GM13977 (cell line): Measurements from ENCODE around the gene TNNT3.

Source experiments
- DNase-seq: peaks from one replicate; pipeline ENCODE4 v3.0.0; 2012; ENCODE audit warnings: low spot score
- in situ Hi-C: fragments of 300-500 bp; cut with MboI; formaldehyde crosslinking; loops from one replicate; pipeline ENCODE4 v1.12.0; 2022; ENCODE audit warnings: low sequenced_read_pairs, low pct_unique_long_range_greater_than_20kb, mixed read lengths, inconsistent platforms; ENCODE audit not compliant: unreplicated experiment
- TF ChIP-seq, protein P1 (sequence below): IDR thresholded peaks from 2 replicates; pipeline ENCODE4 v1.5.1; 2012; ENCODE audit warnings: mild to moderate bottlenecking, control low read depth; ENCODE audit not compliant: insufficient read depth; ENCODE audit errors: extremely low read depth, missing control alignments

The TNNT3 gene

GRCh38 chr11:1925373-1926155, 6.1 kb downstream of the TNNT3 start:
- TF ChIP-seq, protein P1, sequence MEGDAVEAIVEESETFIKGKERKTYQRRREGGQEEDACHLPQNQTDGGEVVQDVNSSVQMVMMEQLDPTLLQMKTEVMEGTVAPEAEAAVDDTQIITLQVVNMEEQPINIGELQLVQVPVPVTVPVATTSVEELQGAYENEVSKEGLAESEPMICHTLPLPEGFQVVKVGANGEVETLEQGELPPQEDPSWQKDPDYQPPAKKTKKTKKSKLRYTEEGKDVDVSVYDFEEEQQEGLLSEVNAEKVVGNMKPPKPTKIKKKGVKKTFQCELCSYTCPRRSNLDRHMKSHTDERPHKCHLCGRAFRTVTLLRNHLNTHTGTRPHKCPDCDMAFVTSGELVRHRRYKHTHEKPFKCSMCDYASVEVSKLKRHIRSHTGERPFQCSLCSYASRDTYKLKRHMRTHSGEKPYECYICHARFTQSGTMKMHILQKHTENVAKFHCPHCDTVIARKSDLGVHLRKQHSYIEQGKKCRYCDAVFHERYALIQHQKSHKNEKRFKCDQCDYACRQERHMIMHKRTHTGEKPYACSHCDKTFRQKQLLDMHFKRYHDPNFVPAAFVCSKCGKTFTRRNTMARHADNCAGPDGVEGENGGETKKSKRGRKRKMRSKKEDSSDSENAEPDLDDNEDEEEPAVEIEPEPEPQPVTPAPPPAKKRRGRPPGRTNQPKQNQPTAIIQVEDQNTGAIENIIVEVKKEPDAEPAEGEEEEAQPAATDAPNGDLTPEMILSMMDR: no peak
- in situ Hi-C loops: no loop called here
- DNase-seq: peak; percentile 13

DNA sequence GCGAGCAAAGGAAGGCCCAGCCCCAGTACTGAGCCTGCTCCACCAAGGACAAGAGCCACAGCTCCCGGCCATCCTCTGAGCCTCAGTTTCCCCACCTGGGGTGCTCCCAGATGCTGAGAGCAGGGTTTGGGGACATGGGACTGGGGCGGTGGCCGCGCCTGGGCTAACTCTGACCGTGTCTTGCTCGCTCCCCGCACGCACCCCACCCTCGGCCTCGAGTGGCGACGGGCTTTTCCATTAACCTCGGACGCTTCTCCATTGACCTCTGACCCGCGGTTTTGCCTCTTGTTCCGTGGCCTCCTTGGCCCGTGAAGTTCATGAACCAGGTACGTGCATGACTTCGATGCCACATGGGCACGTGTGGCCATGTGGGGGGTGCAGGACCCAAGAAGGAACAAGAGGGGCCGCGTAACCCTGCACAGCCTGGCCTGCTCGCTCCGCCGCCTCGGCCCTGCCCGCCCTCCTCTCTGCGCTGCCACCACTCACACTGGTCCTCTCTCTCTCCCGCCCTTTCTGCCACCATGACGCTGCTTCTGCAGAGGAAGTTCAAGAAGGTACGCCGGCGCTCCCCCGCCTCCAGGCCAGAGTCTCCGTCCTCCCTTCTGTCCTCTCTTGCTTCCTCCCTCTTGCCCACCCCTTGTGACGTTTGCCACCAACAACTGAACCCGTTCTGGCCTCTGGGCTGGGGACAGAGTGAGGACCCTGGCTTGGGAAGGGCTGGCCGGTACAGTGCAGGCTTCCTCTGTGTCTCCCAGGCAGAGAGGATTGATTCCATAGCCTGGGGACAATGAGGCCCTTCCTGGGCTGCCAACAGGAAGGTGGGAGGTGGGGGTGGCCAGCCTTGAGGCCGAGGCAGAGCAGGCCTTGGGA, 6.9 kb downstream of the TNNT3 start:
- peak; percentile 11 for DNase-seq
- in situ Hi-C loops: no loop called here
- TF ChIP-seq, protein P1: no peak

DNA sequence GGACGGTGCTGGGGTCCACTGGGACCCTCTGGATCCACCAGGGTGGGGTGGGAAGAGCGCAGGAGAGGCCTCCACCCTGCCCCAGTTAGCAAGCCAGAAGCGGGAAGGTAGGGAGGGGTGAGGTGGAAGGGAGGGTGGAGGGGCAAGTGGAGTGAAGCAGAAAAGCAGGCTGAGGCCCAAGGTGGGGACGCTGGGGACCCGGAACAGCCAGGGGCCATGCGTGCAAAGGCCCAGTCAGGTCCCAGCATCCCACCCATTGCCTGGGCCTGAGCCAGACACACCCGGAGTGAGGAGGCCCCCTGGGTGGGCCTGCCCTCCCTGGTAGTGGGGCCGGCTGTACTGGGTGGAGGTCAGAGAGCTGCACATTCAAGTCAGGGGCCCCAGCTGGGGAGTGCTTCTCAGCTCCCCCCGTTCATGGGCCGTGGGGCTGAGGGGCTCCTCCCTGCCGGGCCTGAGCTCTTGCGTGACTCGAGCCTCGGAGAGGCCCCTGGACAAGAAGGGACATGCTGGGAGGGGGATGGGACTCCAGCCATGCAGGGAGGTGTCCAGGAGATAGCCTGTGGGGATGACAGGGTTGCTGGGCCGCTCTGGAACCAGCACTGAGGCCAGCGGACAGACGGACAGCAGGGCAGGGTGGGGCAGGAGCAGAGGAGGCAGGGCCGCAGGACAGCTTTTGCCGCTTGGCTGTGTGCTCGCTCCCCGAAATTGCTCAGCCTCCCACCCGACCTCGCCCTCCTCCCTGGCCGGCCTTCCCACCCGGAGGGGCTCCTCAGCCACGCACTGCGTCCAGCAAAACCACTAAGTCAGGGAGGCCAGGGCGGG, 7.7 kb downstream of the TNNT3 start:
- DNase-seq: peak; percentile 23
- TF ChIP-seq, protein P1: no peak
- in situ Hi-C loops: no loop called here

DNA sequence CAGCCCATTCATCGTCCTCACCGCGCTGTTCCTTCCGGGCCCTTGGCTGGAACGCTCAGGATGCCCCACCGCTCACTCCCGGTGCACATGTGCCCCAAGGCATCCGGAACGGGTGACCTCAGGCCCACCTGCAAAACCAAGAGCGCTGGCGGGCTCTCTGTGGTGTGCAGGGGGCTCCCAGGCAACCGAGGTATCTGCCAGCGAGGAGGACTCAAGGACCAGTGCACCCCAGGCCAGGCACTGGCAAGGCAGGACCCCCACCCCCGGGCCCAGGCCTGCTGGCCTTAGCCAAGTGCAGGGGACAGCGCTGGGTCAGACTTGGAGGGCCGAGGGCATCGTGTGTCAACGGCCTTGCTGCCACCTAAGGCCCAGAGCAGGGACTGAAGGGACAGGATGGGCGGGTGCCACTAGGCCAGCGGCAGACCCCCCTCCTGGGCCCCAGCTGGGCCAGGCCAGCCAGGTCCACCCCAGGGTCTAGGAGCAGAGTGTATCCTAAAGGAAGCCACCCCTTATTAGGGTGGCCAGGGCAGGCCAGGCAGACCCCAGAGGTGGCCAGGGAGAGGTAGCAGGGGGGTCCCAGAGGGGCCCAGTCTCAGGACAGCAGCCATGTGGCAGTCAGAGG, 8.5 kb downstream of the TNNT3 start:
- in situ Hi-C loops: no loop called here
- TF ChIP-seq, protein P1: no peak
- DNase-seq: no peak

- TF ChIP-seq, protein P1: no peak
- in situ Hi-C loops: no loop called here
Measured at GRCh38 chr11:1928470-1928890, 9.0 kb downstream of the TNNT3 start.

More at GRCh38 chr11:1928470-1928890, 9.0 kb downstream of the TNNT3 start:
- DNase-seq: peak; percentile 31
